NCI-H446 (cell line): ENCODE results near the gene WDCP.
"Not testable (repeated sequence)": the region's sequence is repeated elsewhere in the genome, so short reads cannot be mapped to it uniquely, and the experiment has no call there.

Experiments
- DNase-seq, 2 experiments: peaks; one replicate each; lab custom pipeline; 2025; lab: John Stamatoyannopoulos, UW

WDCP gene

GRCh38 chr2:24022324-24022974, 24.7 kb downstream of the WDCP start:
- DNase-seq = no peak

DNA sequence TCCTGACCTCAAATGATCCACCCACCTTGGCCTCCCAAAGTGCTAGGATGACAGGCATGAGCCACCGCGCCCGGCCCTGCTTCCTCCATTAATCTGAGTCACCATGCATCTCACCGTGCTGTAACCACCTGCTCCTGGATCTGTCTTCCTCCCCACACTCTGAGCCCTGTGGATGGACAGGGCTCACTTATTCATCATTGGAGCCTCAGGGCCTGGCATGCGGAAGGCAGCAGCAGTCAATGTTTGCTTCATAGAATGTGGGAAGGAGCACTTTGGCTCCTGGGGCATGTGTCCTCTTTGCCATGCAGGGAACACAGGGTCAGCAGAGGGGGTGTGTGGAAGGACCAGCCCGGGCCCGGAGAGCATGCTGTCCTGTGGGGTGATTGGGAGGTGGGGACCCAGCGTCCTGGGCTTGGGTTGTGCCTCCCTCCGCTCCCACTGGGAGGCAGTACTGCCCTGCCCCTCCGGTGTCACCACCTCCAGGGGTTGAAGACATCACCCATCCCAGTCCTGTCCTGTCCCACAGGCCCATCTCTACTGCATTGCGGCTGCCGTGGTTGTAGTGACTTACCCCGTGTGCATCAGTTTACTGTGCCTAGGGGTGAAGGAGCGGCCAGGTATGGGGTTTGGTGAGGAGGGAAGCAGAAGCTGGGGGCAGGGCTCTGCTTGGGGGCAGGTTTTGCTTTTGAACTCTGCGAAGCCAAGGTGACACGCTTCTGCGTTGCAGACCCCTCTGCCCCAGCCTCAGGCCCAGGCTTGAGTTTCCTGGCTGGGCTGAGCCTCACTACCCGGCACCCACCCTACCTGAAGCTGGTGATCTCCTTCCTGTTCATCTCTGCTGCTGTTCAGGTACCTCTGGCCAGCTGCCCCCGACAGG, 25.8 kb downstream of the WDCP start:
- DNase-seq = no peak

DNA sequence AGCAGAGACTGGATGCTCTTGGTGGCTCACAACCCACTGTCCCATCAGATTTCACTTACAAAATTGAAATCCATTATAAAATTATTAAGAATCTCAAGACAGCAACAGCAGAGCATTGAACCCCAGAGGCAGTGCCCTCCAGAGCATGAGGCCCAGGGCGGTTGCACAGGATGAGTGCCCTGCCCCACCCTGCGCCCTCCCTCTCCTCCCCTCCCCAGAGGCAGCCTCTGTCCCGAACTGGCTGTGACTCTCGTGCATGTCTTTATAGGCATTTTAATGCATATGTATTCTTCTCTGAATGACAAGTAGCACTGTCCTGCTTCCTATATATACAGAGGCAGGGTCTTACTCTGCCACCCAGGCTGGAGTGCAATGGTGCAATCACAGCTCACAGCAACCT, 26.9 kb downstream of the WDCP start:
- no peak for DNase-seq

DNA sequence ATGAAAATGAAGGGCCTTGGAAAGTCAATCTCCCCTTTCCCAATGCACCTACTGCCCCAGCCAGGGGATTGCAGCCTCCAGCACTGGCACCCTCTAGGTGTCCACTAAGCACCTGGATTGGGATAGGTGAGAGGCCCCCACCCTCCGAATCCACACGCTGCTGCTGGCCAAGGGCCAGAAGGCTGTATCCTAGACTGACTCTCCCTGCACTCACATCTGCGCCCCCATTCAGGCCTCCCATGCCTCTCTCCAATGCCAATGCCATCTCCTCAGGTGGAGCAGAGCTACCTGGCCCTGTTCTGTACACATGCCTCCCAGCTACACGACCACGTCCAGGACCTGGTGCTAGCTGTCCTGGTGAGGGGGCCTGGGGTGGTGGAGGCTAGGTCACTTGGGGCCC, 27.5 kb downstream of the WDCP start:
- no peak for DNase-seq

- DNase-seq = no peak
Observed at GRCh38 chr2:24018241-24018640, 28.9 kb downstream of the WDCP start.

DNA sequence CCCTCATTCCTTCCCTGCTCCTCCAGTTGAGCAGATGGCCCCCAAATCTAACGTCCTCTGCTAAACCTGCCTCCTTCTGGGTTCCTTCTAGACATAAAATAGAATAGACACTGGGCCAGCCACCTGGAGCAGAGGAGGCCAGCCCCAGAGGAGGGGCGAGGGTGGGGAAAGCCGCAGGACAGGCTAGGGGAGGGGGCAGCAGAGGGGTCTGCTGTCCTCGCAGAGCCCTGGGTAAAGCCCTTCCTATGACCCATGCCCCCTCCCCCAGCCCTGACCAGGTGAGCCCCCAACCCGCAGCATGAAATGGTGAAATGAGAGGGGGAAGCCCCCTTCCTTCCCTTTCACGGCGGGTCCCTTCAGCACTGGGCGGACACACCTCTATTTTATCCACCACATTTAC, 29.5 kb downstream of the WDCP start:
- DNase-seq = no peak

- DNase-seq = no peak
Observed at GRCh38 chr2:24016853-24017703, 30.1 kb downstream of the WDCP start.

DNA sequence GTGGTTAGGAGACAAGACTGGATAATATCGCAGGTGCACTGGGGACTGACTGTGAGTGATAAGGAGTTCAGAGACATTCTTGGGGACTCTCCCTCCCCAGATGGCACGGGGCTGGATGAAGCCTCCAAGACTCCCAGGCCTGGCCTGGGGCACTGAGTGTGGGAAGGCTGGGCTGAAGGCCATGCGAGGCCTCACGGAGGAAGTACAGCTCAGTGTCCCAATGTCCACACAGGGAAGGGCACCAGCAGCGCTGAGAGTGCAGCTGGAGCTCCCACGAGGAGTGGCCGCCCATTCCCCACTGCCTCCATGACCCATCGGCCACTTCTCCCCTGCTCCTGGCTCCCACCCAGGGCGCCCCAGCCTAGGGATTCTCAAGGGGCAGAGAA, 30.8 kb downstream of the WDCP start:
- DNase-seq = no peak

- DNase-seq = no peak
Observed at GRCh38 chr2:24015562-24016375, 31.4 kb downstream of the WDCP start.

DNA sequence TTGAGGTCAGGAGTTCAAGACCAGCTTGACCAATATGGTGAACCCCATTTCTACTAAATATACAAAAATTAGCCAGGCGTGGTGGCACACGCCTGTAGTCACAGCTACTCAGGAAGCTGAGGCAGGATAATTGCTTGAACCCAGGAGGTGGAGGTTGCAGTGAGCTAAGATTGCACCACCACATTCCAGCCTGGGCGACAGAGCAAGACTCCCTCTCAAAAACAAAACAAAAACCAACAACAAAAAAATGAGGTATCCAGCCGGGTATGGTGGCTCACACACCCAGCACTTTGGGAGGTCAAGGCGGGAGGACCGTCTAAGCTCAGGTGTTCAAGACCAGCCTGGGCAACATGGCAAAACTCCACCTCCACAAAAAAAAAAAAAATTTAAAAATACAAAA, 32.3 kb downstream of the WDCP start:
- not testable (repeated sequence) for DNase-seq

DNA sequence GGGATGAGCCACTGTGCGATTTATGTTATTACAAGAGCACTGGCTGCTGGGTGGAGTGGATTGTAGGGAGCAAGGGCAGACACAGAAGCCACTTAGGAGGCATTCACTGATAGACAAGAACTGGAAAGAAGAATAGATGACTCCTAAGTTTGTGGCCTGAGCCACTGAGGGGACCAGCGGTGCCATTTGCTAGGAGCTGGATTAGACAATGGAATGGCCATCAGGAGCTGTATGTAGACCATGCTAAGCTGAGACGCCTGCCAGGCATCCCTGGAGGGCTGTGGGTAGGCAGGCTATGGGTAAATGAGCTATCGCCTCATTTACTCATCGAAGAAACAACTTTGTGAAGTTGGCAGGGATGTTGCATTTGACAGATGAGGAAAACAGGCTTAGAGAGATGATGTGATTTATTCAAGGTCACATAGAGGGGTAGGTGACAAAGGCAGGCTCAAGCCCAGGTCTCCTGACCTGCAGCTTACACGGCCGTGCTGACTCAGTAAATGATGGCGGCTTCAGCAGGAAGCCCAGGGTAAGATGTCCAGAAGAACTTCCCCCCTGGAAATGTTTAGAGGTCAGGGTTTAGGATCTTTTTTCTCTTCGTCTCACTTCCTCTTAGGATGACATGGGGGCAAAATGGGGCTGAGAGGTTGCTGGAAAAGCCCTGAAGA, 34.5 kb downstream of the WDCP start:
- no peak for DNase-seq

- DNase-seq = no peak
Observed at GRCh38 chr2:24011250-24012104, 35.7 kb downstream of the WDCP start.

DNA sequence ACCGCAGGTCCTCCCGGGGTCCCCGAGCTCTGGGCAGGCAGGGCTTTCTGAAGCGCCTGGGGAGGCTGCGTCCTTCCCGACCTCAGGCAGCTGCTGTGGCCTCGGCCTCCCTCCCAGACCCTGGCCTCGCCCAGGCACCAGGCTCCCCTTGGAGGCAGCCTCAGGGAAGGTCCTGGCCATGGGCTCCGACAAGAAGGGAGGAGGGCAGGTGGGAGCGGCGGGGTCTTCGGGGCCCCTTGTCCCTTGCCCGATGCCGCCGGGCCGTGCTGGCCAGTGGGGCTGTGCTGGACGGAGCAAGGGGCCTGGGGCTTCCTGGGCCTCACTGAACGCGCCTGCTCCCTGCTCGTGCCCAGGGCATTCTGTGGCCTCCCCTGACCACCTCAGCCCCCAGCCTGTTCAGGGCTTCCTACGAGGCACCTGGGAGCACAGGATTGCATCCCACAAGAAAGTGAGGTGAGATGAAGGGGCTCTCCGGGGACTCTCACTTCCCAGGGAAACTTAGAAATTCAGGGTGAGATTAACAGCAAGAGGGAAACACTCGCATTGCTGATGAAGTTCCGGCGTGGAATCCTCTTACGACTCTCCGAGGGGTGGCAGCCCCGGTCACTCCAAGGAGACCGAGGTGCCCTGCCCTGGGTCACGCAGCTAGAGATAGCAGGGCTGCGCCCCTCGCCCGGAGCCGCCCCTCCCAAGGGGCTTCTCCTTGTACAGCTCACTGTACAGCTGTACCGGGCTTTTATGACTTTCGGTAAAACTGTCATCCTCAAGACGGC, 36.5 kb downstream of the WDCP start:
- DNase-seq = no peak

- no peak for DNase-seq
Observed at GRCh38 chr2:24009680-24010476, 37.3 kb downstream of the WDCP start, which contains the start of gene MFSD2B. TSS of gene MFSD2B (plus strand) at chr2:24010085. CDS start at chr2:24010097, 12 bp downstream.

DNA sequence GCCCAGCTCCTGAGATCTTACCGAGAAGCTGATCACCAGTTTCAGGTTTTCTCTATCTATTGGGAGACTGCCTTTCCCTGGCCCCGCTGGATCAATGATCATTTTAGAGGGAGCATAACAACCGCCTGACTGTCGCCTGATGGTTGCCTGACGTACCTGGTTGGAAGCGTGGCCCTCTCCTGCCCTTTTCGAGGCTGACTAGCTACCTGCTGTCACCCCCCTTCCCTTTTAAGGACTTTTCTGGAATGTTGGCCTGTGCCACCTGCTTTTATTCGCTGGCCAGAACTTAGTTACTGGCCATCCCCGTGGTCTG, 37.9 kb downstream of the WDCP start:
- no peak for DNase-seq

DNA sequence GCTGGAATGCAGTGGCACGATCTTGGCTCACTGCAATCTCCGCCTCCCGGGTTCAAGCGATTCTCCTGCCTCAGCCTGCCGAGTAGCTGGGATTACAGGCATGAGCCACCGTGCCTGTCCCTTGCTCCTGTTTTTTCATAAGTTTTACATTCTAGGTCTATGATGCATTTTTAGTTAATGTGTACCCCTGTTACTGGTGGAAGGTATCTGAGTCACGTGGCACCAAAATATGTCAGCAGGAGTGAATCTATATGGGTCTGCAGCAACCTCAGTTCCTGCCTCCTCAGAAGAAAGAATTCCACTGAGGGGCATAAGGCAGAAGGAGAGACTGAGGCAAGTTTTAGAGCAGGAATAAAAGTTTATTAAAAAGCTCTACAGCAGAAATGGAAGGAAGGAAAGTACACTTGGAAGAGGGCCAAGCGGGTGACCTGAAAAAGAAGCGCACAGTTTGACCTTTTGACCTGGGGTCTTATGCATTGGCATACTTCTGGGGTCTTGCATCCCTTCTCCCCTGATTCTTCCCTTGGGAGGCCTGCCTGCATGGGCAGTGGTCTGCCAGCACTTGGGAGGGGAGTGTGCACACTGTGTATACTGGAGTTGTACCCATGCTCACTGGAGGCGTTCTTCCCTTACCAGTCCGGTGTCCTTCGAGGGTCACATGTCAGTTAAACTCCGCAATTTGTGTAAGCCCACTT, 38.4 kb downstream of the WDCP start:
- no peak for DNase-seq

DNA sequence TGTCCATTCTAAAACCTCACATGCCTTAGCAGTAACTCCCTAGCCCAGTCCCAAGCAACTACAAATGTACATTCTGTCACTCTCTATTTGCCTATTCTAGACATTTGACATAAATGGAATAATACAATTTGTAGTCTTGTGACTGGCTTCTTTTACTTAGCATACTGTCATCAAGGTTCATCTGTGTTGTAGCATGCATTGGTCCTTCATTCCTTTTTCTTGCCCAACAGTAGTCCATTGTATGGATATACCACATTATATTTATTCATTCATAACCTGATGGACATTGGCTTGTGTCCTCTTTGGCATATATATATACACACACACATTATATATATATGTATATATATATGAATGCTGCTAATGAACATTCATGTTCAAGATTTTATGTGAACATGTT, 39.5 kb downstream of the WDCP start:
- no peak for DNase-seq

GRCh38 chr2:23994567-23994966, 52.6 kb downstream of the WDCP start:
- DNase-seq = no peak
